Right forelimb (tissue), 1 donor: ENCODE data around the gene C19orf53.

Experiments used
- DNase-seq: peaks from one replicate; pipeline ENCODE4 v3.0.0-alpha.2; 2018

Gene C19orf53

GRCh38 chr19:13827656-13828055 is 53.4 kb downstream of the C19orf53 start:
- no peak for DNase-seq
